IMR-90 (cell line): ENCODE results near the gene DNM3. TPM values are rescaled to one million over a fixed set of nuclear protein-coding genes. Genes with fewer than 3 reads are reported as not detected.

Experiments used
- ATAC-seq: fragments of 200-7000 bp; cut with Tn5 transposase; 2 replicates; pipeline ENCODE4 v1.9.1; 2020; ENCODE audit warnings: low read depth, mild to moderate bottlenecking, moderate library complexity
- BruUV-seq: library from RNA; stranded (reverse); fragments of 400-500 nt; replicated peaks from 2 replicates; lab custom pipeline; 2021; lab: Mats Ljungman, UMichigan
- CTCF ChIA-PET: fragments of 300-600 bp; formaldehyde crosslinking; extraction: SDS; loops from one replicate; lab custom pipeline; 2021; ENCODE audit warnings: antibody characterized with exemption; lab: Yijun Ruan, JAX
- POLR2A ChIA-PET: fragments of 300-600 bp; sonication (Branson Sonifier 250); formaldehyde crosslinking; loops from one replicate; lab custom pipeline; 2022; ENCODE audit warnings: antibody characterized with exemption; ENCODE audit not compliant: unreplicated experiment; lab: Charles Lee
- DNase-seq: peaks from one replicate; pipeline ENCODE4 v3.0.0; 2013
- H2AFZ ChIP-seq: replicated peaks from 2 replicates; pipeline ENCODE3; 2013; ENCODE audit warnings: low read length, mild to moderate bottlenecking; ENCODE audit not compliant: poor library complexity
- H2AK5ac ChIP-seq: 2 replicates; pipeline ENCODE4 v1.6.1; 2013; ENCODE audit warnings: low read depth, low read length, inconsistent platforms
- H2AK9ac ChIP-seq: replicated peaks from 2 replicates; pipeline ENCODE3; 2013; ENCODE audit warnings: mild to moderate bottlenecking, low read depth, low read length, moderate library complexity; ENCODE audit not compliant: poor library complexity
- H2BK120ac ChIP-seq: 2 replicates; pipeline ENCODE4 v1.6.1; 2013; ENCODE audit warnings: low read depth, low read length, inconsistent platforms
- H2BK15ac ChIP-seq: 3 replicates; pipeline ENCODE4 v1.6.1; 2013; ENCODE audit warnings: low read depth, low read length, inconsistent platforms
- H2BK20ac ChIP-seq: 2 replicates; pipeline ENCODE4 v1.6.1; 2013; ENCODE audit warnings: low read depth, mild to moderate bottlenecking, inconsistent platforms, low read length, moderate library complexity
- H2BK5ac ChIP-seq: 2 replicates; pipeline ENCODE4 v1.6.1; 2013; ENCODE audit warnings: mild to moderate bottlenecking, low read depth, low read length, inconsistent platforms; ENCODE audit not compliant: poor library complexity, severe bottlenecking
- H3K14ac ChIP-seq: replicated peaks from 2 replicates; pipeline ENCODE4 v1.6.1; 2013; ENCODE audit warnings: low read depth, low read length, inconsistent platforms
- H3K18ac ChIP-seq: 2 replicates; pipeline ENCODE4 v1.6.1; 2013; ENCODE audit warnings: low read depth, low read length, control low read depth
- H3K23ac ChIP-seq: 2 replicates; pipeline ENCODE4 v1.6.1; 2013; ENCODE audit warnings: low read depth, low read length, inconsistent platforms
- H3K27ac ChIP-seq: 2 replicates; pipeline ENCODE4 v1.5.1; 2013; ENCODE audit warnings: mild to moderate bottlenecking, control low read depth, low read length; ENCODE audit not compliant: insufficient read depth
- H3K27me3 ChIP-seq: 2 replicates; pipeline ENCODE4 v1.6.1; 2013; ENCODE audit warnings: low read length; ENCODE audit not compliant: control insufficient read depth, insufficient read depth
- H3K36me3 ChIP-seq: 2 replicates; pipeline ENCODE4 v1.6.1; 2013; ENCODE audit warnings: low read length, mixed read lengths; ENCODE audit not compliant: control insufficient read depth, insufficient read depth
- H3K4ac ChIP-seq: 2 replicates; pipeline ENCODE4 v1.6.1; 2013; ENCODE audit warnings: low read depth, low read length, inconsistent platforms
- H3K4me1 ChIP-seq: 2 replicates; pipeline ENCODE4 v1.6.1; 2013; ENCODE audit warnings: low read length, mixed read lengths; ENCODE audit not compliant: control insufficient read depth, insufficient read depth
- H3K4me2 ChIP-seq: 2 replicates; pipeline ENCODE4 v1.6.1; 2013; ENCODE audit warnings: low read depth, mild to moderate bottlenecking, control low read depth, low read length, moderate library complexity
- H3K4me3 ChIP-seq: 2 replicates; pipeline ENCODE4 v1.5.1; 2013; ENCODE audit warnings: low read depth, mild to moderate bottlenecking, control low read depth, low read length, moderate library complexity; ENCODE audit not compliant: insufficient read depth
- H3K56ac ChIP-seq: 2 replicates; pipeline ENCODE4 v1.6.1; 2013; ENCODE audit warnings: low read length, inconsistent platforms; ENCODE audit not compliant: insufficient read depth; ENCODE audit errors: extremely low read depth
- H3K79me1 ChIP-seq, 2 experiments: 2 replicates each; pipeline ENCODE4 v1.6.1; 2013; ENCODE audit warnings: low read length in 2 of 2, inconsistent platforms in 1 of 2, low read depth in 1 of 2
- H3K9ac ChIP-seq: 2 replicates; pipeline ENCODE4 v1.6.1; 2013; ENCODE audit warnings: low read depth, low read length, control low read depth
- H3K9me1 ChIP-seq: 2 replicates; pipeline ENCODE4 v1.6.1; 2013; ENCODE audit warnings: low read length, inconsistent platforms; ENCODE audit not compliant: insufficient read depth
- H3K9me3 ChIP-seq: 2 replicates; pipeline ENCODE4 v1.6.1; 2013; ENCODE audit warnings: low read length; ENCODE audit not compliant: control insufficient read depth, insufficient read depth
- H4K20me1 ChIP-seq: 2 replicates; pipeline ENCODE4 v1.6.1; 2013; ENCODE audit warnings: low read length, inconsistent platforms; ENCODE audit not compliant: insufficient read depth
- H4K5ac ChIP-seq: 2 replicates; pipeline ENCODE4 v1.6.1; 2013; ENCODE audit warnings: mild to moderate bottlenecking, low read depth, low read length, control low read depth
- H4K8ac ChIP-seq, 2 experiments: 2 replicates each; pipeline ENCODE4 v1.6.1; 2013; ENCODE audit warnings: low read depth in 2 of 2, low read length in 2 of 2, control low read depth in 1 of 2, inconsistent platforms in 1 of 2
- H4K91ac ChIP-seq: 2 replicates; pipeline ENCODE4 v1.6.1; 2013; ENCODE audit warnings: low read depth, low read length, inconsistent platforms; ENCODE audit not compliant: insufficient read depth
- BHLHE40 ChIP-seq: fragments of 150-350 bp; IDR thresholded peaks from 2 replicates; pipeline ENCODE4 v1.6.1; 2016; ENCODE audit warnings: mild to moderate bottlenecking, low read depth, low read length
- CEBPB ChIP-seq: IDR thresholded peaks from 2 replicates; pipeline ENCODE4 v1.6.1; 2012; ENCODE audit warnings: low read depth, low read length, improper control_type of control experiment
- CTCF ChIP-seq: conservative IDR thresholded peaks from 2 replicates; pipeline ENCODE4 v1.5.1; 2012; ENCODE audit warnings: mild to moderate bottlenecking, low read depth, low read length, improper control_type of control experiment
- ELK1 ChIP-seq: fragments of 150-350 bp; IDR thresholded peaks from 2 replicates; pipeline ENCODE4 v1.6.1; 2016; ENCODE audit warnings: low read depth, mild to moderate bottlenecking, low read length, moderate library complexity, borderline replicate concordance
- FOS ChIP-seq: fragments of 150-350 bp; IDR thresholded peaks from 2 replicates; pipeline ENCODE4 v1.6.1; 2016; ENCODE audit warnings: low read depth, low read length
- MAFK ChIP-seq: IDR thresholded peaks from 2 replicates; pipeline ENCODE4 v1.6.1; 2012; ENCODE audit warnings: low read depth, low read length, improper control_type of control experiment
- MAZ ChIP-seq: IDR thresholded peaks from 2 replicates; pipeline ENCODE4 v1.6.1; 2012; ENCODE audit warnings: low read depth, mild to moderate bottlenecking, low read length, improper control_type of control experiment, moderate library complexity, borderline replicate concordance
- MXI1 ChIP-seq: IDR thresholded peaks from 2 replicates; pipeline ENCODE4 v1.6.1; 2012; ENCODE audit warnings: low read depth, mild to moderate bottlenecking, low read length, moderate library complexity, borderline replicate concordance
- NFE2L2 ChIP-seq: fragments of 150-350 bp; IDR thresholded peaks from 2 replicates; pipeline ENCODE4 v1.6.1; 2016; ENCODE audit warnings: low read depth, mild to moderate bottlenecking, low read length
- POLR2A ChIP-seq: IDR thresholded peaks from 2 replicates; pipeline ENCODE4 v1.6.1; 2012; ENCODE audit warnings: mild to moderate bottlenecking, low read depth, low read length
- RAD21 ChIP-seq: IDR thresholded peaks from 2 replicates; pipeline ENCODE4 v1.6.1; 2012; ENCODE audit warnings: low read length, improper control_type of control experiment
- RCOR1 ChIP-seq: IDR thresholded peaks from 2 replicates; pipeline ENCODE4 v1.6.1; 2012; ENCODE audit warnings: mild to moderate bottlenecking, low read length, improper control_type of control experiment; ENCODE audit not compliant: insufficient replicate concordance
- RFX5 ChIP-seq: IDR thresholded peaks from 2 replicates; pipeline ENCODE4 v1.8.0; 2012; ENCODE audit warnings: low read depth, mild to moderate bottlenecking, low read length, moderate library complexity
- SMC3 ChIP-seq: fragments of 150-350 bp; IDR thresholded peaks from 2 replicates; pipeline ENCODE4 v1.6.1; 2016; ENCODE audit warnings: low read depth, mild to moderate bottlenecking, antibody characterized with exemption, low read length, moderate library complexity
- USF2 ChIP-seq: fragments of 150-350 bp; IDR thresholded peaks from 2 replicates; pipeline ENCODE4 v1.6.1; 2017; ENCODE audit warnings: mild to moderate bottlenecking, antibody characterized with exemption, low read length, low read depth
- WGBS, 2 experiments: methylation state at CpG; one replicate each; pipeline versions ENCODE4 v1.1.5 to v1.1.7; 2013; ENCODE audit warnings: missing lambda C conversion rate in 2 of 2; ENCODE audit not compliant: insufficient read length in 1 of 2; ENCODE audit errors: extremely low coverage in 2 of 2; 5-methylcytosine and 5-hydroxymethylcytosine counted together
- dilution Hi-C: fragments of 300-500 bp; cut with HindIII; formaldehyde crosslinking; loops from one replicate; pipeline ENCODE4 v1.14.3; 2018; ENCODE audit warnings: low sequenced_read_pairs; ENCODE audit not compliant: unreplicated experiment
- in situ Hi-C: fragments of 300-500 bp; cut with MboI; formaldehyde crosslinking; loops from 3 replicates; pipeline ENCODE4 v1.14.3; 2019; ENCODE audit warnings: low sequenced_read_pairs, inconsistent platforms, mixed read lengths
- intact Hi-C: fragments of 100-400 bp; cut with micrococcal nuclease; formaldehyde crosslinking; loops from 2 replicates; pipeline ENCODE4 v1.10.0; 2022
- polyA plus RNA-seq, 3 experiments: library from polyadenylated mRNA; depleted of rRNA; stranded (reverse); fragments of >200 nt; gene quantifications; 2 replicates each; pipeline ENCODE4 v1.2.3, GENCODE V29; 2012; ENCODE audit warnings: low replicate concordance in 1 of 3
- total RNA-seq: library from RNA; depleted of rRNA; stranded (reverse); fragments of >200 nt; gene quantifications from 2 replicates; pipeline ENCODE4 v1.2.3, GENCODE V29; 2012

Gene DNM3
- total and polyA plus RNA-seq, 2 of the 4 experiments (the other 2 are of a cell fraction), result 0.36 TPM

GRCh38 chr1:171939740-171940139, 98.4 kb downstream of the DNM3 start:
- H3K9ac ChIP-seq, result no peak overlapping the region
- no CpG with 5 or more reads among the region's 4 CpGs for WGBS, 2 experiments
- H2AK9ac ChIP-seq, result no peak overlapping the region
- no peak overlapping the region for H3K18ac ChIP-seq
- TF ChIP-seq RAD21, result no peak
- no peak for TF ChIP-seq RCOR1
- no peak for TF ChIP-seq CTCF
- TF ChIP-seq MAFK, result no peak
- no peak for TF ChIP-seq NFE2L2
- TF ChIP-seq MXI1, result no peak
- TF ChIP-seq CEBPB, result no peak
- TF ChIP-seq RFX5, result no peak
- no peak for TF ChIP-seq ELK1
- TF ChIP-seq BHLHE40, result no peak
- TF ChIP-seq FOS, result no peak
- TF ChIP-seq MAZ, result no peak
- TF ChIP-seq USF2, result no peak
- TF ChIP-seq SMC3, result no peak
- no peak for TF ChIP-seq POLR2A
- no peak overlapping the region for H3K27ac ChIP-seq
- in situ Hi-C loops, result no loop called here
- H3K4me1 ChIP-seq, result no peaks in the 10 kb centered on the region
- H3K14ac ChIP-seq, result no peak overlapping the region
- POLR2A ChIA-PET, result no interaction called here
- no peak overlapping the region for H4K5ac ChIP-seq
- no peak overlapping the region for H2BK20ac ChIP-seq
- ATAC-seq, result no peak
- H4K20me1 ChIP-seq, result no peaks in the 10 kb centered on the region
- H3K9me1 ChIP-seq, result no peaks in the 10 kb centered on the region
- no peaks in the 10 kb centered on the region for H3K36me3 ChIP-seq
- DNase-seq, result no peak
- no peak overlapping the region for H4K8ac ChIP-seq
- H3K27me3 ChIP-seq, result peaks cover 2% of the 10 kb centered on the region; the same call in 1 of the 2 replicates
- CTCF ChIA-PET, result no interaction called here
- no peak overlapping the region for H2BK5ac ChIP-seq
- intact Hi-C loops, result no loop called here
- no TSS peak for BruUV-seq
- H2AFZ ChIP-seq, result no peak overlapping the region
- dilution Hi-C loops, result no loop called here
- H2AK5ac ChIP-seq, result no peak overlapping the region
- no peak overlapping the region for H3K56ac ChIP-seq
- no peaks in the 10 kb centered on the region for H3K79me1 ChIP-seq
- no peak overlapping the region for H2BK15ac ChIP-seq
- H3K4ac ChIP-seq, result no peak overlapping the region
- no peaks in the 10 kb centered on the region for H3K9me3 ChIP-seq
- H3K4me3 ChIP-seq, result no peak overlapping the region
- H4K91ac ChIP-seq, result no peak overlapping the region
- no peak overlapping the region for H3K23ac ChIP-seq
- H3K4me2 ChIP-seq, result no peak overlapping the region
- H2BK120ac ChIP-seq, result no peak overlapping the region
